Measurements from ENCODE around the gene LOXL1.

The LOXL1 gene, protein sequence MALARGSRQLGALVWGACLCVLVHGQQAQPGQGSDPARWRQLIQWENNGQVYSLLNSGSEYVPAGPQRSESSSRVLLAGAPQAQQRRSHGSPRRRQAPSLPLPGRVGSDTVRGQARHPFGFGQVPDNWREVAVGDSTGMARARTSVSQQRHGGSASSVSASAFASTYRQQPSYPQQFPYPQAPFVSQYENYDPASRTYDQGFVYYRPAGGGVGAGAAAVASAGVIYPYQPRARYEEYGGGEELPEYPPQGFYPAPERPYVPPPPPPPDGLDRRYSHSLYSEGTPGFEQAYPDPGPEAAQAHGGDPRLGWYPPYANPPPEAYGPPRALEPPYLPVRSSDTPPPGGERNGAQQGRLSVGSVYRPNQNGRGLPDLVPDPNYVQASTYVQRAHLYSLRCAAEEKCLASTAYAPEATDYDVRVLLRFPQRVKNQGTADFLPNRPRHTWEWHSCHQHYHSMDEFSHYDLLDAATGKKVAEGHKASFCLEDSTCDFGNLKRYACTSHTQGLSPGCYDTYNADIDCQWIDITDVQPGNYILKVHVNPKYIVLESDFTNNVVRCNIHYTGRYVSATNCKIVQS

DNA sequence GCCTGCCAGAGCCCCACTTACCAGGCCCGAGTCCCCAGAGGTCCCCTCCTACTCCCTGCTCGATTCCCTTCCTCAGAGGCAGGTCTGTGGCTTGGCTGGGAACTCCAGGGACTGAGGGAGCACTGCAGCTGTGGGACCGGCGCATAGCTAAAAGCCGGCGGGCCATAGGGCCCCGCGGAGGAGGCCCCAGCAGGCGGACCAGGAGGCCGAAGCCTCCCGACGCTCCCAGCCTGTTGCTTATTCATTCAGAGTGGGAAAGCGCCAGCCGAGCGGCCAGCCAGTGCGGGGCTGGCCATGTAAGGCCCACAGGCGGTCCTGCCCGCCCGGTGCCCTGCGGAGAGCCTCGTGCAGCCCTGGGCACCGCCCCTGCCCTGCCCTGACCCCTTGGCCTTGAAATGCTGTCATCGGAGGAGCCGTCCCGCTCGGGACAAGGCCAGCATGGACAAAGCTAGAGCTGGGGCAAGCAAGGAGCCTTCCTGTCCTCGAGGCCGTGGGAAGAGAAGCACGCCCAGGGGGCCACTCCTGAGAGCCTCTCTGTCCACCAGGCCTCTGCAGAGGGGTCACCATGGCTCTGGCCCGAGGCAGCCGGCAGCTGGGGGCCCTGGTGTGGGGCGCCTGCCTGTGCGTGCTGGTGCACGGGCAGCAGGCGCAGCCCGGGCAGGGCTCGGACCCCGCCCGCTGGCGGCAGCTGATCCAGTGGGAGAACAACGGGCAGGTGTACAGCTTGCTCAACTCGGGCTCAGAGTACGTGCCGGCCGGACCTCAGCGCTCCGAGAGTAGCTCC lies at the start of gene LOXL1:
Gene LOXL1, plus strand, starts transcription at position 244 of the 784 bp plus-strand sequence. Its CDS starts 322 bp downstream, at position 566.
- no peak for DNase-seq

DNA sequence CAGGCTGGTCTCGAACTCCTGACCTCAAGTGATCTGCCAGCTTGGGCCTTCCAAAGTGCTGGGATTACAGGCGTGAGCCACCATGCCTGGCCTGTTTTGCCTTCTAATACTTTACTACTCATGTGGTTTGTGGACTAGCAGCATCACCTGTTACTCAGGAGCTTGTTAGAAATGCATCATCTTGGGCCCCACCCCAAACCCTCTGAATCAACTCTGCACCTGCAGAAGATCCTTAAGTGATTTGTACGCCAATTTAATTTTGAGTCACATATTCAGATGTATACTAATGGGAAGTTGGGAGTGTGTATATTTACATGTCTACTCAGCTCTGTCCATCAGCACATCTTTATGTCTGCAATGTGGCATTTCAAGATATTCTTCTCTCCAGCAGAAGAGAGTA lies 46.8 kb upstream of the LOXL1 start:
- no peak for DNase-seq

DNA sequence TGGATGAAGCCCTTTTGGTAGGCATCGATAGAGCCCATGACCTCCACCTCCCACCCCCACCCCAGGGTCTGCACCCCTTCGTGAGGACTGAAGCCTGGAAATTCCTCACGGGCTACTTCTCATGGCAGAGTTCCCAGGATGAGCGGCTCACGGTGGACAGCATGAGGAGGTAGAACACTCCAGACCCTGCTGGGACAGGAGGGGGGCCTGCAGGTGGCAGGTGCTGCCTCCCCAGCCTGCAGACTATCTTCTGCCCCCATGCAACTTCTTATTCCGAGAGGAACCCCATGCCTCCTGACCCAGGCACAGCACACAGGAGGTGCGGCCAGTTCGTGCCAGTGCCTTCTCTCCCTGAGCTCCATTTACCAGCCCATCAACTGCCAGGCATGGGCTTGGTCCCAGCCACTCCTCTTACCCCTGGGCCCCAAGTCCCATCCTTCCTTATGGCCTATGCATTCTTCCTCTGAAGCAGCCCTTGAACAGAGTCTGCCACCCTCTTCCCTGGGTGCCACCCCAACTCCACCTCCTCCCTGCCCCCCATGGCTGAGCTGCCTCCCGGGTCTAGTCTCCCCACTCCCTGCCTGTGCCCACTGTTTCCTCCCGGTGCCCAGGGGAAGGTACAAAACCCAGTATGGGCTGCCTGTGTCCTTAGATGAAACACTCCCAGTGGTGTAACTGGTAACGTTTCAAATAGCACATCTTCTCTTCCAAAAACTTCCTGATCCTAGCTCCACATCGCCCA lies 44.5 kb upstream of the LOXL1 start:
- DNase-seq: no peak

DNA sequence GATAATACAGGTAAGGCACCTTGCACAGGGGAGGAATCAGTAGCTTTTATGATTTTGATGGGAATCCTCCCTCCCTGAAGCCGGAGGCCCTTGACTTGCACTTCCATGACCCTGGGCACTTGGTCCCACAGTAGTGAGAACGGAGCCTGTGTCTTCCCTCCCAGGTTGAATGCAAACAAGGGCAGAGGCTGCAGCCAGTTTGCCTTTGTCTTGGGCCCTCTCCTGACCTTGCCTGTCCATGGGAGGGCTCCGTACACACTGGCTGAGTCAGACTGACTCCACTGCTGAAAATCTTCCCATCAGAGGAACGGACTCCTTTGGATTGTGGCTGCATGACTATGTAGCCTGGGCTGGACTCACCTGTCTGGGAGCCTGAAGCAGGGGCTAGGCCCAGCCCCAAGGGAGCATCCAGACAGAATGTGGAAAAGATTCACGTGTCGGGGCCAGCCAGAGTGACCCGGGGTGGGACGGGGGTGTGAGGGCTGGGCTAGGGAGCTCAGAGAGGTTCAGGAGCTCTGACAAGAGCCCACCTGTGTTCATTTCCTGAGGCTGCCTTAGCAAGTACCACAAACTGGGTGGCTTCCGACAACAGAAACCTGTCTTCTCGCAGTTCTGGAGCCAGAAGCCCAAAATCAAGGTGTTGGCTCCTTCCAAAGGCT lies 43.4 kb upstream of the LOXL1 start:
- no peak for DNase-seq

DNA sequence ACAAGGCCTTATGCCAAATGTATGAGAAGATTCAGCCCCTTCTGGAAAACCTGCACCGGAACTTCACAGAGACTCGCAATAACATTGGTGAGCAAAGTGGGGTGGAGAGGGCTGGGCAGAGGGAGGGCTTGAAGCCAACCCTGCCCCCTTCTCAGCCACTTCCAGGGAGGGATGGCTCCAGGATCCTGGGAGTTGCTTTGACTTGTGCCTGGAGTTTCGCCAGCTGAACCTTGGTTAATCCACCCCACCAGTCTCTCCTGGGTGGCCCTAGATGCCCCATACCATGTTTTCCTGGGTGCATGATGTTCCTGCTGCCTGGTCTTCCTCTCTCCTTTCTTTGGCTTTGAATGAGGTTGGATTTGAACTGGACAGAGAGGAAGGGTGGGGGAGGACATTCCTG lies 42.1 kb upstream of the LOXL1 start:
- no peak for DNase-seq

DNA sequence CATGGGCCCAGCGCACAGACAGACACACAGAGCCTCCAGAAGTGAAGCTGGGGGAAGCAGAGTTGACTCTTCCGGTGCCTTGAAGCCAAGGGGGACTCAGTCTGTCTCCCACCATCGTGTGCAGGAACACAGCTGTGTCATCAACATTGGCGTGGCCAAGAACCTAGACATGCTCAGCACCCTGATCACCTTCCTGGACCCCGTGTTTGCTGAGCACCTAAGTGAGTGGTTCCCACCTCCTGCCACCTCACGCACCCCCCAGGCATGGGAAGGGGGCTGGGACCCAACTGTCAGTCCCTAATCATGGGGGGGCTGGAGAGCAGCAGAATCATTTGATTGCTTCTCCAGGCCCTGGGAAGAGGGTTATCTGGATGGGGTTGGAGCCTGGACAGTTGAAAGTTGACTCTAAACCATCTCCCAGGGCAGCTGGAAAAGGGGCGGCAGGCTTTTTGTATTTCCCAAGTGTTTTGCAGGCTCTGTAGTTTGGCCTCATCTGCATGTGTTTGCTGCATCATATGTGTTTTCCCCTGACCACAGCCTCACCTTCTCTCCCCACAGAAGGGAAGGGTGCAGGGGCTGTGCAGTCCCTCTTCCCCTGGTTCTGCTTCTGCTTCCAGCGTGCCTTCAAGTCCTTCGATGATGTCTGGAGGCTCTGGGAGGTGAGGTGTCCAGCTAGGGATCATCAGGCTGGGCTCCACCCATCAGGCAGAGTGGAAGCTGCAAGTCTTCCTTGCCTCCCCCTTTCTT lies 40.1 kb upstream of the LOXL1 start:
- no peak for DNase-seq

DNA sequence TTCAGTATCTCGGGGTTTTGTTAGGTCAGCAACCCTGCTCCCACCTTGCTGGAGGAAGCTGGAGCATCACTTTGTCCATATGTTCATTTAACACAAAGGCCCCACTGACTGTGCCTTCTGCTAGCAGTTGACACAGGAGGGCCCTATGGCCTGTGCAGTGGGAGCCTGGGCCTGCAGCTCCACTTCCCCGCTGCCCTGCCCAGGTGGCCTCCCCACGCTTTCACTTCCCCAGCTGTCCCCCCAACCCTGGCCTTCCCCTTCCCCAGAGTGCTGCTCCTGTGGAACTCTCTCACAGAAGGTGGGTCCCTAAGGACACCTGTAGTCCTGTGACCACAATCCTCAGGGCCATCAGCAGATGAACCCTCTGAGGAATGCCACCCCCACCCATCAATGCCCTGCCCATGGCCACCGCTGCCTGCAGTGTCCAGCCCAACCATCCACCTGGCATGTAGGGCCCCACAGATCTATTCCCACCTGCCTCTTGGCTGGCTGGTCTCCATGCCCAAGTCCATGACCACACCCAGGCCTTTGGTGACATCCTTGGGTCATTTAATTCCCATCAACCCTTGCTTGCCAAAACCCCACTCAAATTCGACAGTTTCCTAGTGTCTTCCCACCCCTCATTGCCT lies 39.4 kb upstream of the LOXL1 start:
- no peak for DNase-seq

DNA sequence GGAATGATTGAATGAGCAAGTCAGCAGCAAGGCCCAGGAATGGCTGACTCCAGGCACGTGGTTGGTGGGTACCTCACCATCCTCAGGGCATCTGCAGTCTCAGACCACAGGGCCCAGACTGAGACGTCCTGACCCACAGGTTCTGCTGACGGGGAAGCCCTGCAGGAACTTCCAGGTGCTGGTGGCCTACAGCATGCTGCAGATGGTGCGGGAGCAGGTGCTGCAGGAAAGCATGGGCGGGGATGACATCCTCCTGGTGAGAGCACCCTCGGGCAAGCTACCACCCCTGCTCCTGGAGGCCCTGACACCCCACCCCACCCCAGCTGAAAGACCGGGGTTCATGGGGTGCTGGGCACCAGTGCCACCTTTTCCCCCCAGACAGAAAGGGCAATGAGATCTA lies 38.8 kb upstream of the LOXL1 start:
- DNase-seq: no peak

DNA sequence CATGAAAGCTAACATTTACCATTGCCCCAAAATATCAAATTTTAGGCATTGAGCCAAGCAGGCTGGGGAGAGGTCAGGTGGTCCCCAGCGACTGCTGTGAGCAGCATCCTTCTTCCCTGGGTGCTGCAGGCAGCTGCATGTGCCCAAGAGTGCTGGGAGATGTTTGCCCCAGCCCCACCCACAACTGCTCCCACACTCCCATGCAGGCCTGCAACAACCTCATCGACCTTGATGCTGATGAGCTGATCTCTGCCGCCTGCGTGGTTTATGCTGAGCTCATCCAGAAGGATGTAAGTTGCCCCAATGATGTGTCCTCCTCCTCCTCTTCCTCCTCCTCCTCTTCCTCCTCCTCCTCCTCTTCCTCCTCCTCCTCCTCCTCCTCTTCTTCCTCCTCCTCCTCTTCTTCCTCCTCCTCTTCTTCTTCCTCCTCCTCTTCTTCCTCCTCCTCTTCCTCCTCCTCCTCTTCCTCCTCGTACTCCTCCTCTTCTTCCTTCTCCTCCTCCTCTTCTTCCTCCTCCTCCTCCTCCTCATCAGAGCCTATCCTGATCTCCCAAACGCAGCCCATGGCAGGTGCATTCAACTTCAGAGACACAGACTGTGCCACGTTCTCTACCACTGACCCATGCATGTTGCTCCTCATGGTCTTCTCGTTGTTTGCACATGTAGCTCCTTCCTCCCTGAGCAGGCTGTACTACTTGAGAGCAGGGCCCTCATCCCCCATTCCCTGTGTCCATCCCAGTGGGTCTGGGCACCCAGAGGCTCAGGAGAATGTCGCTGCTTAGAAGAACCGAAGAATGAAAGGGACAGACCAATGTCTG lies 37.8 kb upstream of the LOXL1 start:
- DNase-seq: no peak

DNA sequence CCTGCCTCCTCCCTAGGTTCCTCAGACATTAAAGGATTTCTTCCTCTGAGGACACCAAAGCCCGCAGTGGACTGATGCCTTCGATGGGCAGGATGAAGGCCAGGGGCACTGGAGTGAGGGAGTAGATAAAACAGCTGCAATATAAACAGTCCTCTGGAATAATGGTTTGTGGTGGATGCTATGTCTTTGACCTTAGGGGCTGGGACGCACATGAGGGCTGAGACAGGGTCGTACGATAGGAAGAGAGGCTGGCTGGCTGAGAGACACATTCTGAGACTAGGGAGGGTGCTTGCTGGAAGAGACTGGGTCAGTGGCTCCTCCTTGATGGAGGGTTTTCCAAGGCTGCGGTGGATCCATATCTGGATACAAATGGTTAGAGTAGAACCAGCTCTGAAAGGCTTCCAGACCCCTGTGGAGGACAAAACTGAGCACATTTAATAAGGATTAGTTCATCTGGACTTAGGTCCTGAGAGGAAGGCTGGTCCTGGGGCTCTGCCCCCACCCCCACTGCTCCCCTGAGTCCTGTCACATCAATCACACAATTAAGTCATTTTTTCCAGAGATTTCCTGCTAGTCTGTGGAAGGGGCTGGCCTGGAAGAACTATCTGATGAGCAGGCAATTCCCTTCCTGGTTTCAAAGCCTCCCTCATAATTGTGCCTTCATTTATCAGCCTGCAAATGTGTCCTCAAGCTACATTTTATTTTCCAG lies 37.1 kb upstream of the LOXL1 start:
- DNase-seq: no peak

DNA sequence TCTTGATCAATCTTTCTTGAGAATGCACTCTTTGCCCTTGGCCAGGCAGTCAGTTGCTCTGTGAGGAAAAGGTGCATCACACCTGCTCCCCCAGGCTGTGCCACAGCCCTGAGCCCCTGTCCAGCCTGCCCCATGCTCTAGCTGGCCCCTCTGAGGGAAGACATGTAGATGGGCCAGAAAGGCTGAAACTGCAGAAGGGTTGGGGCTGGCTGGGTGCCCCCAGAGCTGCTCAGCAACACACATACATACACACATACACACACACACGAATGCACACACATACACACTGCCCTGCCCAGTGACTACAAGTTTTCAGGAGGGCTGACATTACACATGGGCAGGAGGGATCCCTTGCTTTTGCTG lies 36.5 kb upstream of the LOXL1 start:
- no peak for DNase-seq

DNA sequence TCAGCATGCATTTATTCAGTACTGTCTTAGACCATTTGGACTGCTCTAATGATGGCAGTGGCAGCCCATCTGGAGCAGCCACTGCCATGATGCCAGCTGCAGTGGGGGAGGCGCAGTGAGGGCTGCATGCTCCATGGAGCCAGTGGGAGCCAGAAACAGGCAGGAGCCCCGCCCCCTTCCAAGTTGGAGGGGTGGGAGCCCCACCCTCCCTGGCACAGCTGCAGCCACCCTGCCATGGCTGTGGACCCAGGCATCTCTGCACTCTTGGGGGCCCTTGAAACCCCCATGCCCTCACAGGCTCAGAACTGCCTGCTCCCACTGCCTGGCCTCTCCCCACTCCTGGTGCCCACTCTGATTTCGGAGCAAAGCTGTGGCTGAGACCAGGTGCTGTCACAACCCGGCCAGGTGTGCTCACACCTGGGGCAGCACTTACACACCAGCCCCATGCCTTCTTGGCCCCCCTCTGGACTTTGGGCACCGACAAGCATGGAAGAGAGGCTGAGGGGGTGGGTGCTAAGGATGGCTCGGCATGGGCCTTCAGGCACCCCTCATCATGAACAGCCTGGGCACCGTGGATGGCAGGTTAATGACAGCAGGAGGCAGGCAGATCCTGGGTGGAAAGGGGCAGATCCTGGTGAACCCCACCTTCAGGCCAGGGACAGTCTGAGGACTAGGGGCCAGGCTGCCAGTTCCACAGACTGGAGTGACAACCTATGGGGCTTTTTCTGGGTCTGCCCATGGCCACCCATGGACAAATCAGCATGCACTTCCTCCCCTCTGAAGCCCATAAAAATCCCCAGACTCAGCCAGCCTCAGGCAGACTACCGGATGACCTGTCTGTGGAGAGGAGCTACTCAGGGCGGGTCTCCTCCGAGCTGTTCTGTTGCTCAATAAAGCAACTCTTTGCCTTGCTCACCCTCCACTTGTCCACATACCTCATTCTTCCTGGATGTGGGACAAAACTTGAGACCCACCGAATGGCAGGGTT lies 34.6 kb upstream of the LOXL1 start:
- no peak for DNase-seq

DNA sequence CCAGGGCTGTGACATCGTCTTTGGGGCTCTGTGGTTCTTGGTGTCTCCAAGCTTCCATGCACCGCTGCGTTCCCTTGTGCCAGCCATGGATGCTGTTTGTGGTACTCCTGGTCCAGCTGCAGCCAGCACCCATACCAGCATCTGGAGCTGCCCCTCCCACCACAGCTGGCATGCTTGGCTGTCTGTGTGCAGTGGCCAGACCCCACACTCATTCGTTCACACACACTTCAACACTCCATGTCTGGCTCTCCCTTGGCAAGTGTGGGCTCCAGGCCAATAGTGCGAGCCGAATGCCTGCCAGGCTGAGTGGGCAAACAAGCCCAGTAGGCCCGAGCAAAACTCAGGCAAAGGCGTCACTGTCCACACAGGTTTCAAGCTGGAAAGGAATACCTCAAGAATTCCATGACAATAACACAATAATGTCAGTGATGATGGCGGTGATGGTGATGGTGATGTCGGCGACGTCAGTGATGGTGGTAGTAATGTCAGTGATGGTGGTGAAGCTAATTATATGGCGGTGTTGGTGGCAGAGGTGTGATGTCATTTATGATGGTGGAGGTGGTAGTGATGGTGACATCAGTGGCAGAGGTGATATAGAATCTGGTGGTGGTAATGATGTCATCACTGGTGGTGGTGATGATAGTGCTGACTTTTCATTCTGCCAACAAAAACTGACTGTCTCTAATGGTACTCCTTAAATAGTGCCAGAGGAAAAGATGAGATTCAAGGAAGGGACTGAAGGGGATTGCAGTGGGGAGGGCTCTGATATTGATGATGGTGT lies 33.6 kb upstream of the LOXL1 start:
- DNase-seq: no peak

DNA sequence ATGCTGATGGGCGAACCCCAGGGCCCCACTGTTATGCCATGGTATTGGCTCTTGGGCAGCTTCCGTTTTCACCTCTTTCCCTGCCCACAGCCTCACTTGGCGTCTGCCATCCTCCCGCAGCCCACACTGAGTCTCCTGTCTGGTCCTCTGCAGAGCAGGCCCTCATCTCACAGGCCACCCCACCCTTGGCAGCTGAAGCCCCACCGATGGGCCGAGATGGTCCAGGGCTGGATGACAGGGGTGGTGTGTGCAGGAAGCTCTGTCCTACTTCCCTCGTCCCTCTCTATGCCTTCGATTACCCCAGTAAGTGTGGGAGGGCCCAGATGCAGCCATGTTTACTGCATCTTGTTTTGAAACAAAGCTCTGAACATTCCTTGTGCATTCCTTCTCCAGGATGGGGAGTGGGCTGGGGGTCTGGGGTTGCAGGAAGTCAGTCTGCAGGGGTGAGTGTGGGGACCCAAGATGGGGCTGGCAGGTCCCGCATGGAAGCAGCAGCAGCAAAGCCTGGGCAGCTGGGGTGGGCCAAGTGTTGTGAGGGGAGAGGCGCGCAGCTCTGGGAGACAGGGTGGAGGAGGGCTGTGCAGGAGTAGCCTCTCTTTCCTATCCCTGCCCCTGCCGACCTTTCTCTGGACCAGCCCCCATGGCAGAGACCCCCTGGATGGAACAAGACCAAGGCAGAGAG lies 32.0 kb upstream of the LOXL1 start:
- no peak for DNase-seq

DNA sequence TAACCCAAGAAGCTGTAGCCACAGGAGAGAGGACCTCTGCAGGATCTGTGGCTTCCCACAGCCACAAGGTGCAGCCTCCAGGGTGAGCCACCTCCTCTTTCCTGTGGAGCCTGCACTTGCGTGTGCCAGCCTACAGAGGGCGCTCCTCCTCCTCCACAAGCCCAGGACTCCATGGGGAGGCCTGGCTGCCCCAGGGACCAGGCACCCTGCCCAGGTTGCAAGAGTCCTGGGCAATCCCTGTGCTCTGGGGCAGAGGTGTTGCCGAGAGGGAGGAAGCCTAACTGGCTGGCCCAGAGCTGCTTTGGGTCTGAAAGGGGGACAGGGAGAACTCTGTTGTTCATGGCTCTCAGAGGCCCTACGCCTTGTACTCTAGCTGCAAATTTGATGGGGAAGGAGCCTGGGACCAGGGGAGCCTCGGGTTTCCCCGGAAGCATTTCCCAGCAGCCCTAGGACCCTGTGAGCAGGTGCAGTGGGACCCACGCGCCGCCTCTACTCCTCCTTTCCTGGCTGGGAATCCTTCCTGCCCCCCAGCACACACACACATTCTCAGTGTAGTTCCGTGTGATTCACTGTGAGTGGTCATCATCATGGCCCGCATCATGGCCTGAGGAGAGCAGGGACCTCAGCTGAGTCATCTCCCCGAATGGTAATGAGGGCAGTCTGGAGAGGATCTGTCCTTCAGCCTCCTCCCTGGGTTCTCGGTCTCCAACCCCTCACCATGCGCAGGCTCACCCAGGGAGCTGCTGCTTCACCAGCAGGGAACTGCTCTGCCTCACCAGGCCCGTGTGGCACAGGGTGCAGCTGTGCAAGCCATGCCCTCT lies 28.6 kb upstream of the LOXL1 start:
- DNase-seq: peak; percentile 61 to 74

All from activated CD4-positive, alpha-beta T cell treated with anti-CD3 and anti-CD28 coated beads, Interleukin-2, amount 50 U/mL, for 48 hours (primary cell).